T-cell (primary cell): ENCODE results near the gene AGAP1. TPM values are rescaled to one million over a fixed set of nuclear protein-coding genes. Genes with fewer than 3 reads are reported as not detected.

Source experiments
- ATAC-seq, 4 experiments: fragments of 200-7000 bp in 3 of 4; fragments of 150-1000 bp in 1 of 4; cut with Tn5 transposase; replicated peaks in 1 of 4; 1 replicate in 3 of 4; 2 replicates in 1 of 4; pipeline ENCODE4 v1.10.0; 2021; ENCODE audit warnings: moderate library complexity in 3 of 4, mild to moderate bottlenecking in 2 of 4, moderate number of reproducible peaks in 1 of 4
- CTCF ChIA-PET, 2 donors: fragments of 300-600 bp; sonication (Branson Sonifier 250); formaldehyde crosslinking; loops; one replicate each; lab custom pipeline; 2022; ENCODE audit warnings: antibody characterized with exemption in 2 of 2; lab: Charles Lee
- POLR2A ChIA-PET, 2 donors: fragments of 300-600 bp; sonication (Branson Sonifier 250); formaldehyde crosslinking; loops; one replicate each; lab custom pipeline; 2022; ENCODE audit warnings: antibody characterized with exemption in 2 of 2; lab: Charles Lee
- DNase-seq, 35 experiments: peaks; one replicate each; pipeline versions ENCODE4 v3.0.0 to v3.0.0-alpha.2; 2013 to 2023
- H3K27ac ChIP-seq: one replicate; pipeline ENCODE4 v1.5.1; 2013; ENCODE audit warnings: low read length
- H3K27me3 ChIP-seq, 2 experiments: replicated peaks in 1 of 2; 1 replicate in 1 of 2; 2 replicates in 1 of 2; pipeline versions ENCODE4 v1.6.1 to v1.7.0; 2013; ENCODE audit warnings: low read length in 1 of 2, mixed read lengths in 1 of 2; ENCODE audit not compliant: control insufficient read depth in 2 of 2, insufficient read depth in 2 of 2; ENCODE audit errors: extremely low read depth in 1 of 2
- H3K36me3 ChIP-seq, 2 donors: 1 replicate in 1 of 2; 2 replicates in 1 of 2; pipeline versions ENCODE4 v1.6.1 to v1.7.0; 2013; ENCODE audit warnings: low read length in 1 of 2; ENCODE audit not compliant: control insufficient read depth in 2 of 2, insufficient read depth in 1 of 2; ENCODE audit errors: extremely low read depth in 1 of 2
- H3K4me1 ChIP-seq, 2 experiments: 1 replicate in 1 of 2; 2 replicates in 1 of 2; pipeline versions ENCODE4 v1.6.1 to v1.7.0; 2013; ENCODE audit warnings: low read length in 2 of 2, mixed read lengths in 1 of 2; ENCODE audit not compliant: insufficient read depth in 2 of 2, control insufficient read depth in 1 of 2; ENCODE audit errors: extremely low read depth in 1 of 2
- H3K4me3 ChIP-seq, 2 donors: 1 replicate in 1 of 2; 2 replicates in 1 of 2; pipeline versions ENCODE4 v1.5.1 to v1.7.0; 2013; ENCODE audit warnings: mild to moderate bottlenecking in 2 of 2, low read length in 1 of 2, moderate library complexity in 1 of 2; ENCODE audit not compliant: control insufficient read depth in 1 of 2; ENCODE audit errors: extremely low read depth in 1 of 2
- H3K9me3 ChIP-seq: 2 replicates; pipeline ENCODE4 v1.7.0; 2013
- H3K27ac Mint-ChIP-seq, 2 donors: one replicate each; pipeline ENCODE4 v1.8.0; 2020 to 2021; ENCODE audit warnings: mild to moderate bottlenecking in 2 of 2, mixed read lengths in 2 of 2
- H3K27me3 Mint-ChIP-seq, 2 donors: one replicate each; pipeline ENCODE4 v1.8.0; 2021 to 2022; ENCODE audit warnings: mixed read lengths in 2 of 2
- H3K36me3 Mint-ChIP-seq: one replicate; pipeline ENCODE4 v1.8.0; 2021; ENCODE audit warnings: mixed read lengths
- H3K4me1 Mint-ChIP-seq, 3 donors: one replicate each; pipeline ENCODE4 v1.8.0; 2020 to 2022; ENCODE audit warnings: mixed read lengths in 3 of 3, mild to moderate bottlenecking in 1 of 3
- H3K4me3 Mint-ChIP-seq, 3 donors: one replicate each; pipeline ENCODE4 v1.8.0; 2020 to 2022; ENCODE audit warnings: mild to moderate bottlenecking in 3 of 3, mixed read lengths in 3 of 3, moderate library complexity in 3 of 3
- H3K9me3 Mint-ChIP-seq, 3 donors: one replicate each; pipeline ENCODE4 v1.8.0; 2020 to 2022; ENCODE audit warnings: mixed read lengths in 3 of 3
- WGBS: methylation state at CpG from one replicate; pipeline ENCODE4 v1.1.5; 2013; ENCODE audit warnings: missing lambda C conversion rate; ENCODE audit not compliant: insufficient coverage; 5-methylcytosine and 5-hydroxymethylcytosine counted together
- total RNA-seq, 35 experiments: library from RNA in 6 of 35; stranded (reverse) in 6 of 35; fragments of 120-200 nt in 1 of 35; gene quantifications; one replicate each; pipeline versions ENCODE4 v1.2.1 to v1.2.4 and lab custom pipeline; 2013 to 2026

Gene AGAP1
- total RNA-seq, 5 donors from 2014 or later (not counting 1 experiment from before 2014, with no cell fraction given): 3.9 to 15.6 (median 5.2) TPM

DNA sequence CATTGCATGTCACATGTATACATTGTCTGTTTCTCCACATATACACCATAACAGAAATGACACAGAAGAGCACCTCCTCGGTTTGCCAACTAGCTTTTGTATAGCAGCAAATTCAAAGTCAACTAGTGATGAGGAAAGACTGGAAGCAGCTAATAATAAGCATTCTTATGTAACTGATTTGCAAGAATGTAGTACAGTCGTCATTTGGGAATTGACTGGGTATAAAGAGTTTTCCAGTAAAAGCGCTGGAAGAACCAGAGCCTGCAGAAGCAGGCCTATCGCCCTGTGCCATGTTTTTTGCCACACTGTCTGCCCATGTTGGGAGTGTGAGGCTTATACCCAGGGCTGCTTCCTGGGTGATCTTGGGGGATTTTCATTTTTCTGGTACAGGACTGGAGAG lies 363.8 kb downstream of the AGAP1 start:
- Histone ChIP-seq H3K9me3 (no peaks in the 10 kb centered on the region), H3K4me3 (no peak overlapping the region), H3K36me3 (no peaks in the 10 kb centered on the region), H3K27ac (no peak overlapping the region), H3K27me3 (peaks cover 0 to 7% of the 10 kb centered on the region in 2 experiments), H3K4me1 (no peaks in the 10 kb centered on the region)
- Mint-ChIP-seq H3K27me3 (peaks cover 4 to 5% of the 10 kb centered on the region in 2 donors), H3K36me3 (no peaks in the 10 kb centered on the region), H3K4me1 (no peaks in the 10 kb centered on the region), H3K9me3 (no peaks in the 10 kb centered on the region), H3K4me3 (no peak overlapping the region), H3K27ac (no peak overlapping the region)
- ChIA-PET CTCF (no interaction called here), POLR2A (no interaction called here)
- DNase-seq: no peak
- 96% methylated on average over 3 of the region's 4 CpGs for WGBS
- ATAC-seq: no peak

DNA sequence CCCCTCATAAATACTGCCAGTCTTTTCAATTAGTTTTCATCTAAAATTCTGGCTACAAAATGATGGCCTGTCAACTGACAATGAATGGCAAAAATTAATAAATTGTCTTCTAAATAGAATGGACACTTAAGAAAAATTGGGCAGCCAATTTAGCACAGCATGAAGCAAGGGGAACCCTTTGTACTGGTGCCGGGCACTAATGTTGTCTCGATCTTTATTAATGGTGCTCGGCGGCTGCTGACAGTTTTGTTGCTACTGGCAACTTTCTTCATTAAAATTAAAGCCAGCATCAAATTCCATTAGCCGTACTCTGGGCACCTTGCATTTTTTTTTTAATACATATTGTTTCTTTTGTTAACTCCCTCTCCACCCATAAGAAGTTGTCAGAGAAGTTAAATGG lies 365.0 kb downstream of the AGAP1 start:
- CTCF ChIA-PET: no interaction called here
- WGBS: 100% methylated on average over 4 of the region's 5 CpGs
- H3K27ac ChIP-seq: no peak overlapping the region

DNA sequence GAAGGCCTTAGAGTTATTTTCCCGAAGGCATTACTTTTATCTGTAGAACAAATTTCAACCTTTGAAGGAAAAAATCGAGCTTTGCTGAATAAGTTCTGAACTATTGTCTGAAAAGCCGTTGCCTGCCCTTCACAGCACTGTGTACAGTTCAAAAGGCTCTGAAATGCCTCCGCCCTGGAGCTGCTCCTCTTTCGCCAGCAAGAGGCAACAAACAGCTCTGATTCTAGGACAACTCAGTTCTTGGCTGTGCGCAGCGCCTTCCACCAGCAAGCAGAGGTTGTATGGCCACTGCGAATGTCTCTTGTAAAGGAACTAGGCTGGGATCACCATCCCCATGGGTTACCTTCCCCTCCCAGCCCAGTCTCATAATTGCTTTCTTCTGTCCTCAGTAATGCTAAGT lies 365.8 kb downstream of the AGAP1 start:
- Histone ChIP-seq H3K27me3 (peaks cover 3% of the 10 kb centered on the region in 2 experiments), H3K9me3 (no peaks in the 10 kb centered on the region), H3K36me3 (no peaks in the 10 kb centered on the region), H3K4me3 (no peak overlapping the region), H3K4me1 (no peaks in the 10 kb centered on the region), H3K27ac (no peak overlapping the region)
- POLR2A ChIA-PET: no interaction called here
- Mint-ChIP-seq H3K27ac (no peak overlapping the region), H3K9me3 (no peaks in the 10 kb centered on the region), H3K36me3 (no peaks in the 10 kb centered on the region), H3K4me1 (no peaks in the 10 kb centered on the region), H3K27me3 (peaks cover 19 to 20% of the 10 kb centered on the region in 2 donors), H3K4me3 (no peak overlapping the region)
- DNase-seq: no peak
- no peak for ATAC-seq
- 81% methylated on average over 8 of the region's 8 CpGs for WGBS
- CTCF ChIA-PET: interaction anchor here in 1 of 2 donors (0.8 kb wide), 1 partner anchor 283 kb away, joined by 5 read pairs; no protein-coding TSS in a partner anchor

More for the DNA sequence above, 365.0 kb downstream of the AGAP1 start:
- POLR2A ChIA-PET: no interaction called here
- H3K36me3 ChIP-seq: no peaks in the 10 kb centered on the region
- Mint-ChIP-seq H3K27me3 (peaks cover 16% of the 10 kb centered on the region in 2 donors), H3K9me3 (no peaks in the 10 kb centered on the region), H3K36me3 (no peaks in the 10 kb centered on the region), H3K27ac (no peak overlapping the region), H3K4me1 (no peaks in the 10 kb centered on the region), H3K4me3 (no peak overlapping the region)
- peaks cover 0 to 7% of the 10 kb centered on the region in 2 experiments for H3K27me3 ChIP-seq
- no peak for ATAC-seq
- H3K9me3 ChIP-seq: no peaks in the 10 kb centered on the region
- no peaks in the 10 kb centered on the region for H3K4me1 ChIP-seq
- no peak for DNase-seq
- no peak overlapping the region for H3K4me3 ChIP-seq

DNA sequence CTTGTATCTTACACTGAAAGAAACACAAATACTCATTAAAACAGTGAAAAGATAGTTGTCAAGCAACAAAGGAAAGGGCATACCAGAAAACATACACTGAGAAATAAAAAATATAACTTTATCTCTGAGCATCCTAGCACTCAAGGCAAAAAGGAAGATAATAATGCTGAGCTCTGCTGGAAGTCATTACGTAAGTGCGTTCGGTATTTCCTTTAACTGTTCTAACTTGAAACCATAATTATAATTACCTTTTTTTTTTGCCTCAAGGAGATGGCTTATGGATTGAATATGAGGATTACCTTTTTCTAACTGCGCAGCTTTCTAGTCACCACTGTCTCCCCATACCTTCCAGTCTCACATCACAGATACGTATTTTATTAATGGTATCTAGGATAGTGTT lies 366.3 kb downstream of the AGAP1 start:
- Mint-ChIP-seq H3K27ac (no peak overlapping the region), H3K4me1 (no peaks in the 10 kb centered on the region), H3K36me3 (no peaks in the 10 kb centered on the region), H3K27me3 (peaks cover 24% of the 10 kb centered on the region in 2 donors), H3K9me3 (no peaks in the 10 kb centered on the region), H3K4me3 (no peak overlapping the region)
- Histone ChIP-seq H3K27ac (no peak overlapping the region), H3K4me1 (no peaks in the 10 kb centered on the region), H3K9me3 (no peaks in the 10 kb centered on the region), H3K27me3 (peaks cover 5 to 6% of the 10 kb centered on the region in 2 experiments), H3K4me3 (no peak overlapping the region), H3K36me3 (no peaks in the 10 kb centered on the region)
- WGBS: no CpG with 5 or more reads among the region's 5 CpGs
- ATAC-seq: no peak
- ChIA-PET CTCF (no interaction called here), POLR2A (no interaction called here)
- DNase-seq: no peak

DNA sequence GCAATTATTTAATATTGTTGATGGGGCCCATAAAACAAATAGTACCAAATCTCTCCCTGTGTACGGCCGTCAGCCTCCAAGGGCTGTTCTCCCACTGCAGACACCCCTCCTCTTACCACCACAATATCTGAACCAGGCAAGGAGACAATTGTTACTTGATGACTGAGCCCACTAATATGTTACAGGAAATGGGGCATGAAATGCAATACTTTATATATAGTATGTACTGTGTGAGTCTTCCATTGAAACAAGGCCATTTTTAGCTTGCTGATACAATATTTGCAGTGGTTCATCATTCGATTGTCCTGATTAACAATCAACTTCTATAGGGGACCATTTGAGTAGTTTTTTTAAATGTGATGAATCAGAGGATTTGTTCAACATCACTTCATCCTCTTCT lies 367.0 kb downstream of the AGAP1 start:
- no peak overlapping the region for H3K27ac Mint-ChIP-seq
- H3K36me3 Mint-ChIP-seq: no peaks in the 10 kb centered on the region
- ChIA-PET CTCF (no interaction called here), POLR2A (no interaction called here)
- Histone ChIP-seq H3K27ac (no peak overlapping the region), H3K9me3 (no peaks in the 10 kb centered on the region), H3K36me3 (no peaks in the 10 kb centered on the region), H3K4me3 (no peak overlapping the region), H3K27me3 (peaks cover 8 to 9% of the 10 kb centered on the region in 2 experiments), H3K4me1 (no peaks in the 10 kb centered on the region)
- no CpG with 5 or more reads among the region's 3 CpGs for WGBS
- no peak overlapping the region for H3K4me3 Mint-ChIP-seq
- peaks cover 24 to 27% of the 10 kb centered on the region in 2 donors for H3K27me3 Mint-ChIP-seq
- no peaks in the 10 kb centered on the region for H3K4me1 Mint-ChIP-seq
- DNase-seq (no peak), ATAC-seq (no peak)
- H3K9me3 Mint-ChIP-seq: no peaks in the 10 kb centered on the region

DNA sequence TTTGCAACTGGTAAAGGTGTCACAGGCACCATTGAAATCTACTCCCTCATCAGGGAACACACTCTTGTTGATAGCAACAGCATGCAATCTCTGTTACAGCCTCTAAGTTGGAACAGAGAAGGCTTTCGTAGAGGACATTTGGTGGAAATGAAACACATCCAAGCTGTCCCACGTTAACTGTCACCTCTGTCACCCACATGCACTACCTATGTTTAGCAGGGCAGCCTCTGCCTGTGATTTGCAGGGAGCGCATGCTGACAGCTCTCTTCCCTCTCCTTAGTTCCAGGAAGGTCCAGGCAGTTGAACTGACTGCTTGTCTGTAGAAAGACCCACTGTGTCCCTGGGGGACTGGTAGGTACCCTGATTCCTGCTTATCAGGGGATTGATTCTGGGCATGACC lies 367.5 kb downstream of the AGAP1 start:
- Histone ChIP-seq H3K27me3 (peaks cover 8 to 12% of the 10 kb centered on the region in 2 experiments), H3K27ac (no peak overlapping the region), H3K9me3 (no peaks in the 10 kb centered on the region), H3K36me3 (no peaks in the 10 kb centered on the region), H3K4me1 (no peaks in the 10 kb centered on the region), H3K4me3 (no peak overlapping the region)
- ATAC-seq (no peak), DNase-seq (no peak)
- no peak overlapping the region for H3K27ac Mint-ChIP-seq
- POLR2A ChIA-PET: no interaction called here
- 100% methylated on average over 1 of the region's 3 CpGs for WGBS
- H3K4me1 Mint-ChIP-seq: no peaks in the 10 kb centered on the region
- CTCF ChIA-PET: no interaction called here
- H3K4me3 Mint-ChIP-seq: no peak overlapping the region
- H3K27me3 Mint-ChIP-seq: peaks cover 24 to 31% of the 10 kb centered on the region in 2 donors
- no peaks in the 10 kb centered on the region for H3K9me3 Mint-ChIP-seq
- no peaks in the 10 kb centered on the region for H3K36me3 Mint-ChIP-seq

DNA sequence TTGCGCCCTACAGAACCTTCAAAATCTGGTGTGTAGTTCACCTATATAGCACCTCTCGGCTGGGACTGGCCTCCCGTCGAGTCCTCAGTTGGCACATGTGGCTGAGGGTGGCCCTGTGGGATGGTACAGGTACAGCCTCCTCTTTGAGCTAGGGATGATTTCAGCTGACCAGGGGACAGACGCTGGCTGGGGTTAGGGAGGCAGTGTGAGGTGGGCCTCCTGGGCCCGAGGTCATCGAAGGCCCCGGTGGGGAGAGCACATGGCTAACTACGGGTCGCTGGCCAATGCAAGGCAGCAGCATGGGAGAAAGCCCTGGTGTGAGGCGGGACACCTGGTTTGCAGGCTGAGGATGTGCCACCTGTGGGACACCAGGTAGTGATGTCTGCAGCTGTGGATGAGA lies 369.6 kb downstream of the AGAP1 start:
- Mint-ChIP-seq H3K9me3 (no peaks in the 10 kb centered on the region), H3K27me3 (peaks cover 24 to 31% of the 10 kb centered on the region in 2 donors), H3K4me3 (no peak overlapping the region), H3K27ac (no peak overlapping the region), H3K4me1 (no peaks in the 10 kb centered on the region), H3K36me3 (no peaks in the 10 kb centered on the region)
- Histone ChIP-seq H3K27ac (no peak overlapping the region), H3K9me3 (no peaks in the 10 kb centered on the region), H3K27me3 (peaks cover 8 to 14% of the 10 kb centered on the region in 2 experiments), H3K36me3 (no peaks in the 10 kb centered on the region), H3K4me3 (no peak overlapping the region), H3K4me1 (no peaks in the 10 kb centered on the region)
- 90% methylated on average over 9 of the region's 11 CpGs for WGBS
- ChIA-PET CTCF (no interaction called here), POLR2A (no interaction called here)
- DNase-seq: no peak
- no peak for ATAC-seq
